Ascending aorta (tissue), 2 donors: ENCODE data around the gene CEACAM21. TPM values are rescaled to one million over a fixed set of nuclear protein-coding genes. Genes with fewer than 3 reads are reported as not detected.

Experiments
- DNase-seq, 2 donors: peaks; one replicate each; pipeline ENCODE4 v3.0.0-alpha.2; 2019; ENCODE audit warnings: low spot score in 2 of 2
- H3K27ac ChIP-seq, 2 donors: fragments of 200-600 bp; sonication (generic); one replicate each; pipeline ENCODE4 v1.5.1; 2016 to 2017; ENCODE audit warnings: mild to moderate bottlenecking in 1 of 2
- H3K27me3 ChIP-seq: fragments of 200-600 bp; sonication (generic); one replicate; pipeline ENCODE4 v1.5.1; 2017
- H3K36me3 ChIP-seq, 2 donors: fragments of 200-600 bp; sonication (generic); one replicate each; pipeline ENCODE4 v1.5.1; 2016
- H3K4me1 ChIP-seq, 2 donors: fragments of 200-600 bp; sonication (generic); one replicate each; pipeline ENCODE4 v1.5.1; 2016 to 2017; ENCODE audit warnings: mild to moderate bottlenecking in 1 of 2
- H3K4me3 ChIP-seq, 2 donors: fragments of 200-600 bp; sonication (generic); one replicate each; pipeline ENCODE4 v1.5.1; 2016 to 2017; ENCODE audit warnings: mild to moderate bottlenecking in 1 of 2
- H3K9me3 ChIP-seq, 2 donors: fragments of 200-600 bp; sonication (generic); one replicate each; pipeline ENCODE4 v1.5.1; 2016
- CTCF ChIP-seq, 3 experiments: fragments of 200-600 bp in 2 of 3; fragments of 450-650 bp in 1 of 3; sonication (generic) in 2 of 3; IDR thresholded peaks; one replicate each; pipeline ENCODE4 v1.5.1; 2016 to 2019; ENCODE audit warnings: antibody characterized with exemption in 3 of 3, mild to moderate bottlenecking in 1 of 3, moderate library complexity in 1 of 3
- intact Hi-C: fragments of 100-400 bp; cut with DNase I; formaldehyde crosslinking; loops from one replicate; pipeline ENCODE4 v1.15.1; 2023
- total RNA-seq: library from RNA; depleted of rRNA; stranded (reverse); fragments of >200 nt; gene quantifications from one replicate; pipeline ENCODE4 v1.1.0, GENCODE V29; 2016

CEACAM21 gene
- total RNA-seq, 1 donor from 2014 or later = not detected

- Histone ChIP-seq H3K4me3 (no peak overlapping the region), H3K27me3 (peaks cover 16% of the 10 kb centered on the region), H3K36me3 (no peaks in the 10 kb centered on the region), H3K9me3 (peaks cover 0 to 2% of the 10 kb centered on the region in 2 donors), H3K4me1 (no peaks in the 10 kb centered on the region), H3K27ac (no peak overlapping the region)
- intact Hi-C loops = no loop called here
- TF ChIP-seq CTCF (IDR thresholded peaks at IDR 0.05) = no peak
- DNase-seq = no peak
Measured at GRCh38 chr19:41565379-41565720, 10.6 kb upstream of the CEACAM21 start.

- no peaks in the 10 kb centered on the region for H3K36me3 ChIP-seq
- intact Hi-C loops = no loop called here
- no peak for DNase-seq
- peaks cover 16% of the 10 kb centered on the region for H3K27me3 ChIP-seq
- H3K4me1 ChIP-seq = no peaks in the 10 kb centered on the region
- no peak overlapping the region for H3K4me3 ChIP-seq
- no peak overlapping the region for H3K27ac ChIP-seq
- no peak for TF ChIP-seq CTCF (IDR thresholded peaks at IDR 0.05)
- H3K9me3 ChIP-seq = peaks cover 0 to 2% of the 10 kb centered on the region in 2 donors
Measured at GRCh38 chr19:41566001-41566400, 10.0 kb upstream of the CEACAM21 start.

GRCh38 chr19:41569481-41570150, 6.3 kb upstream of the CEACAM21 start:
- TF ChIP-seq CTCF (IDR thresholded peaks at IDR 0.05) = no peak
- peaks cover 6% of the 10 kb centered on the region for H3K27me3 ChIP-seq
- intact Hi-C loops = no loop called here

GRCh38 chr19:41570179-41570578, 5.8 kb upstream of the CEACAM21 start:
- TF ChIP-seq CTCF (IDR thresholded peaks at IDR 0.05) = no peak
- no peak overlapping the region for H3K27ac ChIP-seq
- H3K36me3 ChIP-seq = no peaks in the 10 kb centered on the region
- H3K9me3 ChIP-seq = peaks cover 0 to 2% of the 10 kb centered on the region in 2 donors
- DNase-seq = no peak
- no peak overlapping the region for H3K4me3 ChIP-seq
- intact Hi-C loops = no loop called here
- peaks cover under 1% of the 10 kb centered on the region for H3K27me3 ChIP-seq
- H3K4me1 ChIP-seq = no peaks in the 10 kb centered on the region

More at GRCh38 chr19:41569481-41570150, 6.3 kb upstream of the CEACAM21 start:
- no peaks in the 10 kb centered on the region for H3K4me1 ChIP-seq
- peaks cover 0 to 2% of the 10 kb centered on the region in 2 donors for H3K9me3 ChIP-seq
- no peak for DNase-seq
- H3K36me3 ChIP-seq = no peaks in the 10 kb centered on the region
- no peak overlapping the region for H3K27ac ChIP-seq
- H3K4me3 ChIP-seq = no peak overlapping the region

- H3K27me3 ChIP-seq = no peaks in the 10 kb centered on the region
Measured at GRCh38 chr19:41570639-41571112, 5.3 kb upstream of the CEACAM21 start.

More at GRCh38 chr19:41570639-41571112, 5.3 kb upstream of the CEACAM21 start:
- peak; percentile 47 to 64 (median 60) for TF ChIP-seq CTCF (IDR thresholded peaks at IDR 0.05)
- intact Hi-C loops = no loop called here
- H3K36me3 ChIP-seq = no peaks in the 10 kb centered on the region
- H3K27ac ChIP-seq = no peak overlapping the region
- H3K9me3 ChIP-seq = peaks cover 0 to 2% of the 10 kb centered on the region in 2 donors
- DNase-seq = peak in 1 of 2 donors; percentile 78
- no peak overlapping the region for H3K4me3 ChIP-seq
- H3K4me1 ChIP-seq = no peaks in the 10 kb centered on the region
